Natural killer cell (primary cell): ENCODE measurements around the gene NAV2. TPM values are rescaled to one million over a fixed set of nuclear protein-coding genes. Genes with fewer than 3 reads are reported as not detected.

ENCODE experiments used
- ATAC-seq, 3 donors: fragments of 150-1000 bp in 2 of 3; fragments of 200-7000 bp in 1 of 3; cut with Tn5 transposase; 1 replicate in 1 of 3; 2 replicates in 2 of 3; pipeline ENCODE4 v1.10.0; 2021; ENCODE audit warnings: mild to moderate bottlenecking in 2 of 3, moderate library complexity in 2 of 3
- DNase-seq, 2 donors: peaks; one replicate each; pipeline versions ENCODE4 v3.0.0 to v3.0.0-alpha.2; 2013 to 2021; ENCODE audit warnings: mixed read lengths in 1 of 2
- H3K27ac ChIP-seq: one replicate; pipeline ENCODE4 v1.5.1; 2013; ENCODE audit warnings: mild to moderate bottlenecking, low read length
- H3K27me3 ChIP-seq: one replicate; pipeline ENCODE4 v1.6.1; 2013; ENCODE audit warnings: low read length; ENCODE audit not compliant: control insufficient read depth, insufficient read depth
- H3K36me3 ChIP-seq: one replicate; pipeline ENCODE4 v1.6.1; 2013; ENCODE audit warnings: low read length; ENCODE audit not compliant: control insufficient read depth, insufficient read depth
- H3K4me1 ChIP-seq: one replicate; pipeline ENCODE4 v1.6.1; 2013; ENCODE audit warnings: low read length; ENCODE audit not compliant: control insufficient read depth, insufficient read depth
- H3K4me3 ChIP-seq: one replicate; pipeline ENCODE4 v1.5.1; 2013; ENCODE audit warnings: low read length
- H3K9me3 ChIP-seq: one replicate; pipeline ENCODE4 v1.6.1; 2013; ENCODE audit warnings: low read length; ENCODE audit not compliant: control insufficient read depth, insufficient read depth
- H3K27ac Mint-ChIP-seq, 2 donors: one replicate each; pipeline ENCODE4 v1.8.0; 2022; ENCODE audit warnings: mild to moderate bottlenecking in 2 of 2, mixed read lengths in 2 of 2, moderate library complexity in 1 of 2
- H3K27me3 Mint-ChIP-seq, 2 donors: one replicate each; pipeline ENCODE4 v1.8.0; 2022; ENCODE audit warnings: low read depth in 2 of 2, mixed read lengths in 2 of 2
- H3K36me3 Mint-ChIP-seq: one replicate; pipeline ENCODE4 v1.8.0; 2022; ENCODE audit warnings: mixed read lengths
- H3K4me1 Mint-ChIP-seq, 2 donors: one replicate each; pipeline ENCODE4 v1.8.0; 2022; ENCODE audit warnings: mixed read lengths in 2 of 2
- H3K4me3 Mint-ChIP-seq: one replicate; pipeline ENCODE4 v1.8.0; 2022; ENCODE audit warnings: mild to moderate bottlenecking, moderate library complexity, mixed read lengths
- H3K9me3 Mint-ChIP-seq, 2 donors: one replicate each; pipeline ENCODE4 v1.8.0; 2022; ENCODE audit warnings: mixed read lengths in 2 of 2
- WGBS: methylation state at CpG from one replicate; pipeline ENCODE4 v1.1.7; 2013; ENCODE audit warnings: missing lambda C conversion rate; ENCODE audit not compliant: insufficient coverage; 5-methylcytosine and 5-hydroxymethylcytosine counted together
- intact Hi-C: fragments of 100-400 bp; cut with micrococcal nuclease; formaldehyde crosslinking; loops from one replicate; pipeline ENCODE4 v1.14.2; 2022
- total RNA-seq, 4 donors: library from RNA; stranded (reverse); fragments of 120-200 nt in 1 of 4; gene quantifications; one replicate each; pipeline versions ENCODE4 v1.2.3 to v1.2.4, GENCODE V29; 2013 to 2022
- TF ChIP-seq, protein P1 (sequence below): fragments of 200-600 bp; IDR thresholded peaks from one replicate; pipeline ENCODE4 v1.8.0; 2022; ENCODE audit warnings: antibody characterized with exemption

Gene NAV2
- total RNA-seq, 3 donors from 2014 or later (not counting 1 experiment from before 2014, with no cell fraction given) = 0.14 to 1.6 (median 0.43) TPM

DNA sequence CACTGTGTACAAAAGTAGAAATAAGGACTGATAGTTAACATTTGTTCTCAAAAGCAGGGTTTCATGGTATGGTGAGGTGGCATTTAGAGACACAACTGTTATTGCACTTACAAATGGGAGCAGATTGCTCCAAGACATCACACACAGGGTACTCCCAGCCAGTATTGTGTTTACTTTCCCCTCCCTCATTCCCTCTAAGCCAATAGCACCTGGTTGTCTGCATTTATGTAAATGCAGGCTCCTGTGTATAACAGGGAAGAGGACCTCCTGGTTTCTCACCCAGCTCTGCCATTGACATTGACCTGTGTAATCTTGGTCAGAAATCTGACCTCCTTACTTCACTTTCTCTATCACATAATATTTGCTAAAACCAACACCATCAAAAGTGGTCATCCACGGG, 154.4 kb downstream of the NAV2 start:
- Histone ChIP-seq H3K27me3 (no peaks in the 10 kb centered on the region), H3K27ac (no peak overlapping the region), H3K4me1 (no peaks in the 10 kb centered on the region), H3K4me3 (no peak overlapping the region), H3K9me3 (no peaks in the 10 kb centered on the region), H3K36me3 (no peaks in the 10 kb centered on the region)
- no peak for DNase-seq
- Mint-ChIP-seq H3K4me3 (no peak overlapping the region), H3K27me3 (peaks cover 5 to 11% of the 10 kb centered on the region in 2 donors), H3K9me3 (no peaks in the 10 kb centered on the region), H3K4me1 (no peaks in the 10 kb centered on the region), H3K27ac (no peak overlapping the region), H3K36me3 (no peaks in the 10 kb centered on the region)
- no CpG with 5 or more reads among the region's 1 CpG for WGBS
- intact Hi-C loops = no loop called here
- ATAC-seq = no peak
- TF ChIP-seq, protein P1, sequence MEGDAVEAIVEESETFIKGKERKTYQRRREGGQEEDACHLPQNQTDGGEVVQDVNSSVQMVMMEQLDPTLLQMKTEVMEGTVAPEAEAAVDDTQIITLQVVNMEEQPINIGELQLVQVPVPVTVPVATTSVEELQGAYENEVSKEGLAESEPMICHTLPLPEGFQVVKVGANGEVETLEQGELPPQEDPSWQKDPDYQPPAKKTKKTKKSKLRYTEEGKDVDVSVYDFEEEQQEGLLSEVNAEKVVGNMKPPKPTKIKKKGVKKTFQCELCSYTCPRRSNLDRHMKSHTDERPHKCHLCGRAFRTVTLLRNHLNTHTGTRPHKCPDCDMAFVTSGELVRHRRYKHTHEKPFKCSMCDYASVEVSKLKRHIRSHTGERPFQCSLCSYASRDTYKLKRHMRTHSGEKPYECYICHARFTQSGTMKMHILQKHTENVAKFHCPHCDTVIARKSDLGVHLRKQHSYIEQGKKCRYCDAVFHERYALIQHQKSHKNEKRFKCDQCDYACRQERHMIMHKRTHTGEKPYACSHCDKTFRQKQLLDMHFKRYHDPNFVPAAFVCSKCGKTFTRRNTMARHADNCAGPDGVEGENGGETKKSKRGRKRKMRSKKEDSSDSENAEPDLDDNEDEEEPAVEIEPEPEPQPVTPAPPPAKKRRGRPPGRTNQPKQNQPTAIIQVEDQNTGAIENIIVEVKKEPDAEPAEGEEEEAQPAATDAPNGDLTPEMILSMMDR = no peak

DNA sequence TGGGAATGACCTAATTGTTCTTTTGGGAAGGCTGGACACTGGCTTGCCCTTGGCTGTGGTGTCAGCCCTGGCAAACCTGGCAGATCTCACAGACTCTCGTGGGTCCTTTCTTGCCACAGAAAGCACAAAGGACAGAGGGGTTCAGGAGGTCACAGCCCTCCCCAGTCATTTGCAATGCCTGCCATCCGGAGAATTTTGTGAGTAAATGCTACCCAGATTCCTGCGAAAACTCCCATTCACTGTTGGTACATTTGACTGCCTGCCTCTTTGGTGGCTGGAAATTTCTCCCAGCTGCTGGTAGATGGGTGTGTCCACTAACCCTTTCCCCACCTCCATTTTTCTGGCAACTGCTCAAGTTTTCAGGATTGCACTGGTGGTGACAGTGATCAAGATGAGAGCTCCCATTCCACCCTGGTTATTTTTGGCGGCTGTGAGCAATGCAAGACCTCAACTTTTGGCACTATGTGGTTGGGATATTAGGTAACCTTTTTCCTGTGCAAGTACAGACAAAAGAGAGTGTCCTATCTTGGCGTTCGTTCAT, 155.7 kb downstream of the NAV2 start:
- H3K4me1 ChIP-seq = no peaks in the 10 kb centered on the region
- no peak overlapping the region for H3K27ac ChIP-seq
- H3K27me3 Mint-ChIP-seq = peaks cover 5 to 11% of the 10 kb centered on the region in 2 donors
- no peaks in the 10 kb centered on the region for H3K36me3 Mint-ChIP-seq
- DNase-seq (no peak), ATAC-seq (no peak)
- TF ChIP-seq, protein P1 = no peak
- H3K4me3 Mint-ChIP-seq = no peak overlapping the region
- no peaks in the 10 kb centered on the region for H3K27me3 ChIP-seq
- no peak overlapping the region for H3K27ac Mint-ChIP-seq
- intact Hi-C loops = no loop called here
- H3K4me3 ChIP-seq = no peak overlapping the region
- H3K36me3 ChIP-seq = no peaks in the 10 kb centered on the region
- WGBS = 87% methylated on average over 5 of the region's 6 CpGs
- H3K9me3 Mint-ChIP-seq = no peaks in the 10 kb centered on the region
- no peaks in the 10 kb centered on the region for H3K4me1 Mint-ChIP-seq
- H3K9me3 ChIP-seq = no peaks in the 10 kb centered on the region

DNA sequence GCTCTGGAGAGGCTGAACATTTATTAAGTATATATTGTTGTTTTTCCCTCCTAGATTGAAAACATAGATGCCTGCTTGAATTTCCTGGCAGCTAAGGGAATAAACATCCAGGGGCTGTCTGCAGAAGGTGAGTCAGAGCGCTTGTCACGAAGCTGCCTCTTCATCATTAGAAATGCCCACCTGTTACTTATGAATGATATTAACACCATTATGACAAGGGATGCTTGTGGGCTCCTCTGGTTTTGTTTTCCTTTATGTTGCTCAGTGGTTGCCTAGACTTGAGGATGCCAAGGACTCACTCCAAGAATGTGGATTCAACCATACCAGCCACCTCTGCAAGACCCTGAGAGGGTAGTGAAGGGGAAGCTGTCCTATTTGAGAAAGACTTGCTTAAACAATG, 156.2 kb downstream of the NAV2 start:
- ATAC-seq (no peak), DNase-seq (no peak)
- no peak overlapping the region for H3K27ac Mint-ChIP-seq
- no peak overlapping the region for H3K4me3 Mint-ChIP-seq
- Histone ChIP-seq H3K27ac (no peak overlapping the region), H3K36me3 (no peaks in the 10 kb centered on the region), H3K4me1 (no peaks in the 10 kb centered on the region), H3K4me3 (no peak overlapping the region), H3K9me3 (no peaks in the 10 kb centered on the region), H3K27me3 (no peaks in the 10 kb centered on the region)
- no peaks in the 10 kb centered on the region for H3K9me3 Mint-ChIP-seq
- no peaks in the 10 kb centered on the region for H3K36me3 Mint-ChIP-seq
- WGBS = no CpG with 5 or more reads among the region's 2 CpGs
- no peaks in the 10 kb centered on the region for H3K4me1 Mint-ChIP-seq
- TF ChIP-seq, protein P1 = no peak
- H3K27me3 Mint-ChIP-seq = peaks cover 5 to 11% of the 10 kb centered on the region in 2 donors
- intact Hi-C loops = no loop called here

DNA sequence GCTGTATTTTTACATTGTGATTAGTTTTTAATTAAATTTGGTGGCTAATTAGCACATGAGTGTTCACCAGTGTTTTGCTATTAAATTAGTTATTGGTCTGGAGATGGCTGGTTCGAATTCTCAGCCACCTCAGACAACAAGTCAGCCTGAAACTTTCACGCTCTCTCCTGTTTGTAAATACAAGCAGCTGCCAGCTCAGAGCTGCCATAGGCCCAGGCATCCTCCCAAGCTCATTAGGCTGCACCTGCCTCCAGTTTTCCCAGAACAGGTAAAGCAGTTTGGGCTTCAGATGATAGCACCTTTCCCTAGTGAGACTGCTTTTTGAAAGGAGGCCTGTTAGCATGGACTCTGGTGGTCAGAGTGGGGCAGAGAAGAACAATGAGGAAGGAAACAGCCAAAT, 156.8 kb downstream of the NAV2 start:
- DNase-seq (no peak), ATAC-seq (no peak)
- 90% methylated on average over 2 of the region's 2 CpGs for WGBS
- no peaks in the 10 kb centered on the region for H3K9me3 Mint-ChIP-seq
- no peak overlapping the region for H3K27ac Mint-ChIP-seq
- Histone ChIP-seq H3K36me3 (no peaks in the 10 kb centered on the region), H3K4me1 (no peaks in the 10 kb centered on the region), H3K9me3 (no peaks in the 10 kb centered on the region), H3K27me3 (no peaks in the 10 kb centered on the region), H3K4me3 (no peak overlapping the region), H3K27ac (no peak overlapping the region)
- TF ChIP-seq, protein P1 = no peak
- H3K4me1 Mint-ChIP-seq = no peaks in the 10 kb centered on the region
- H3K27me3 Mint-ChIP-seq = peaks cover 5 to 7% of the 10 kb centered on the region in 2 donors
- H3K4me3 Mint-ChIP-seq = no peak overlapping the region
- H3K36me3 Mint-ChIP-seq = no peaks in the 10 kb centered on the region
- intact Hi-C loops = no loop called here
